Fibroblast of lung (primary cell): ENCODE data around the gene SRPK1.

Source experiments
- CTCF ChIP-seq, 2 donors: IDR thresholded peaks in 1 of 2; conservative IDR thresholded peaks in 1 of 2; 1 replicate in 1 of 2; 2 replicates in 1 of 2; pipeline ENCODE4 v1.5.1; 2011 to 2012; ENCODE audit warnings: low read length in 2 of 2, control low read depth in 1 of 2, inconsistent platforms in 1 of 2, low read depth in 1 of 2, mild to moderate bottlenecking in 1 of 2
- EZH2 ChIP-seq: IDR thresholded peaks from 2 replicates; pipeline ENCODE4 v1.5.1; 2012; ENCODE audit warnings: low read length, control low read depth, mild to moderate bottlenecking; ENCODE audit errors: missing control alignments

GRCh38 chr6:35943390-35943789, 22.5 kb upstream of the SRPK1 start:
- TF ChIP-seq CTCF (conservative IDR thresholded peaks at IDR 0.05 in 1 of 2, IDR thresholded peaks at IDR 0.05 in 1 of 2; ENCODE audit: low read depth in 1 of 2, low read length in 2 of 2): no peak
- no peak for TF ChIP-seq EZH2
